H1 (cell line): ENCODE results near the gene KCNQ1. TPM values are rescaled to one million over a fixed set of nuclear protein-coding genes. Genes with fewer than 3 reads are reported as not detected.

Experiments
- CTCF ChIA-PET: fragments of 300-600 bp; sonication (Branson Sonifier 250); formaldehyde crosslinking; loops from one replicate; lab custom pipeline; 2021; ENCODE audit not compliant: partially characterized antibody; lab: Charles Lee
- POLR2A ChIA-PET: fragments of 300-600 bp; sonication (Branson Sonifier 250); formaldehyde crosslinking; loops from one replicate; lab custom pipeline; 2021; ENCODE audit warnings: inconsistent platforms; ENCODE audit not compliant: partially characterized antibody; lab: Charles Lee
- DNase-seq, 2 experiments: peaks; one replicate each; pipeline versions ENCODE4 v3.0.0 to v3.0.0-alpha.2; 2010 to 2022; ENCODE audit warnings: low spot score in 2 of 2, low read depth in 1 of 2, mixed read lengths in 1 of 2
- FAIRE-seq: peaks from 2 replicates; lab custom pipeline; 2011; peaks lifted over from hg19 to GRCh38; lab: Jason Lieb, UNC
- H2AFZ ChIP-seq: 2 replicates; pipeline ENCODE4 v1.8.1; 2012; ENCODE audit warnings: low read length, inconsistent platforms
- H2AK5ac ChIP-seq: 2 replicates; pipeline ENCODE4 v1.6.1; 2013; ENCODE audit warnings: low read depth, low read length
- H2BK120ac ChIP-seq: replicated peaks from 2 replicates; pipeline ENCODE3; 2013; ENCODE audit warnings: low read depth, low read length, inconsistent platforms
- H2BK12ac ChIP-seq: 2 replicates; pipeline ENCODE4 v1.6.1; 2013; ENCODE audit warnings: low read depth, low read length
- H2BK15ac ChIP-seq: 2 replicates; pipeline ENCODE4 v1.6.1; 2013; ENCODE audit warnings: low read length
- H2BK20ac ChIP-seq: 2 replicates; pipeline ENCODE4 v1.6.1; 2013; ENCODE audit warnings: low read length
- H2BK5ac ChIP-seq: 2 replicates; pipeline ENCODE4 v1.6.1; 2013; ENCODE audit warnings: low read depth, low read length
- H3K14ac ChIP-seq: 2 replicates; pipeline ENCODE4 v1.6.1; 2013; ENCODE audit warnings: inconsistent platforms; ENCODE audit not compliant: insufficient read length
- H3K18ac ChIP-seq: 2 replicates; pipeline ENCODE4 v1.6.1; 2013; ENCODE audit warnings: low read length; ENCODE audit errors: extremely low read depth
- H3K23ac ChIP-seq: 2 replicates; pipeline ENCODE4 v1.6.1; 2013; ENCODE audit warnings: inconsistent platforms; ENCODE audit not compliant: insufficient read length
- H3K23me2 ChIP-seq: 2 replicates; pipeline ENCODE4 v1.6.1; 2013; ENCODE audit warnings: low read depth, low read length
- H3K27ac ChIP-seq: 2 replicates; pipeline ENCODE4 v1.6.1; 2011; ENCODE audit warnings: low read depth, low read length, inconsistent platforms
- H3K27me3 ChIP-seq, 4 experiments: replicated peaks in 1 of 4; 1 replicate in 1 of 4; 2 replicates in 3 of 4; pipeline versions ENCODE4 v1.6.1 to v1.8.1; 2011 to 2013; ENCODE audit warnings: low read length in 3 of 4, mild to moderate bottlenecking in 3 of 4, inconsistent platforms in 2 of 4, mixed read lengths in 2 of 4, moderate library complexity in 1 of 4; ENCODE audit not compliant: control insufficient read depth in 3 of 4, insufficient read depth in 3 of 4; ENCODE audit errors: extremely low read depth in 1 of 4
- H3K36me3 ChIP-seq, 4 experiments: 2 replicates each; pipeline versions ENCODE4 v1.6.1 to v1.8.1; 2011 to 2013; ENCODE audit warnings: mild to moderate bottlenecking in 4 of 4, low read length in 3 of 4, moderate library complexity in 2 of 4, control low read depth in 1 of 4, inconsistent platforms in 1 of 4; ENCODE audit not compliant: insufficient read depth in 4 of 4, control insufficient read depth in 2 of 4
- H3K4ac ChIP-seq: replicated peaks from 2 replicates; pipeline ENCODE3; 2013; ENCODE audit warnings: low read length, low read depth, mixed read lengths, inconsistent platforms; ENCODE audit not compliant: insufficient read length
- H3K4me1 ChIP-seq, 4 experiments: replicated peaks in 1 of 4; 1 replicate in 1 of 4; 2 replicates in 3 of 4; pipeline versions ENCODE4 v1.6.1 to v1.8.1; 2011 to 2013; ENCODE audit warnings: low read length in 3 of 4, inconsistent platforms in 2 of 4, mixed read lengths in 1 of 4; ENCODE audit not compliant: insufficient read depth in 4 of 4, control insufficient read depth in 3 of 4
- H3K4me2 ChIP-seq, 2 experiments: 2 replicates each; pipeline versions ENCODE4 v1.6.1 to v1.8.1; 2011 to 2013; ENCODE audit warnings: low read depth in 2 of 2, low read length in 2 of 2, control low read depth in 1 of 2, inconsistent platforms in 1 of 2, mild to moderate bottlenecking in 1 of 2; ENCODE audit not compliant: insufficient read depth in 1 of 2
- H3K4me3 ChIP-seq, 4 experiments: fragments of 200-600, 300-600 bp in 1 of 4; sonication (generic), shearing (Covaris generic), sonication (Bioruptor Twin) in 1 of 4; 2 replicates each; pipeline versions ENCODE4 v1.5.1 to v1.8.1; 2011 to 2016; ENCODE audit warnings: low read length in 4 of 4, low read depth in 3 of 4, control low read depth in 2 of 4, inconsistent platforms in 2 of 4, mild to moderate bottlenecking in 2 of 4, mixed read lengths in 1 of 4, moderate library complexity in 1 of 4; ENCODE audit not compliant: insufficient read depth in 2 of 4; ENCODE audit errors: extremely low read depth in 1 of 4
- H3K56ac ChIP-seq: replicated peaks from 2 replicates; pipeline ENCODE3; 2013; ENCODE audit warnings: low read depth, mild to moderate bottlenecking, mixed read lengths, low read length, inconsistent platforms; ENCODE audit not compliant: insufficient read length
- H3K79me1 ChIP-seq: 2 replicates; pipeline ENCODE4 v1.6.1; 2013; ENCODE audit warnings: low read depth, low read length, control low read depth
- H3K79me2 ChIP-seq, 2 experiments: 2 replicates each; pipeline versions ENCODE4 v1.6.1 to v1.8.1; 2012 to 2013; ENCODE audit warnings: low read length in 2 of 2, mild to moderate bottlenecking in 2 of 2, inconsistent platforms in 1 of 2; ENCODE audit not compliant: insufficient read depth in 2 of 2, control insufficient read depth in 1 of 2
- H3K9ac ChIP-seq, 4 experiments: replicated peaks in 1 of 4; 1 replicate in 1 of 4; 2 replicates in 3 of 4; pipeline versions ENCODE4 v1.6.1 to v1.8.1; 2011 to 2013; ENCODE audit warnings: low read depth in 3 of 4, low read length in 3 of 4, control low read depth in 2 of 4, mild to moderate bottlenecking in 2 of 4, moderate library complexity in 2 of 4, inconsistent platforms in 1 of 4; ENCODE audit errors: extremely low read depth in 1 of 4
- H3K9me3 ChIP-seq, 2 experiments: 2 replicates each; pipeline versions ENCODE4 v1.6.1 to v1.8.1; 2012 to 2013; ENCODE audit warnings: mild to moderate bottlenecking in 2 of 2, moderate library complexity in 2 of 2, control low read depth in 1 of 2, inconsistent platforms in 1 of 2, low read depth in 1 of 2, low read length in 1 of 2, mixed read lengths in 1 of 2; ENCODE audit not compliant: insufficient read depth in 2 of 2
- H4K20me1 ChIP-seq, 2 experiments: replicated peaks in 1 of 2; 2 replicates each; pipeline versions ENCODE3 to v1.8.1; 2011 to 2013; ENCODE audit warnings: inconsistent platforms in 2 of 2, low read length in 2 of 2, mild to moderate bottlenecking in 1 of 2; ENCODE audit not compliant: insufficient read depth in 2 of 2, control insufficient read depth in 1 of 2
- H4K5ac ChIP-seq: 2 replicates; pipeline ENCODE4 v1.6.1; 2013; ENCODE audit warnings: low read length, low read depth, mixed read lengths, inconsistent platforms; ENCODE audit not compliant: insufficient read length
- H4K8ac ChIP-seq: 2 replicates; pipeline ENCODE4 v1.8.0; 2013; ENCODE audit warnings: mild to moderate bottlenecking, moderate library complexity, low read length, inconsistent platforms; ENCODE audit not compliant: insufficient read depth; ENCODE audit errors: extremely low read depth
- H4K91ac ChIP-seq: replicated peaks from 2 replicates; pipeline ENCODE3; 2013; ENCODE audit warnings: low read length, mixed read lengths, inconsistent platforms; ENCODE audit not compliant: insufficient read length
- ASH2L ChIP-seq: fragments of 200-600, 300-600 bp; sonication (generic); IDR thresholded peaks from one replicate; pipeline ENCODE4 v1.7.1; 2017; ENCODE audit warnings: low read length
- ATF2 ChIP-seq: IDR thresholded peaks from 2 replicates; pipeline ENCODE4 v1.6.1; 2012; ENCODE audit warnings: low read length, inconsistent platforms
- BCL11A ChIP-seq, 2 experiments: IDR thresholded peaks; one replicate each; pipeline ENCODE4 v1.6.1; 2011; ENCODE audit warnings: low read depth in 2 of 2, low read length in 2 of 2, mild to moderate bottlenecking in 2 of 2
- CTCF ChIP-seq, 3 experiments: IDR thresholded peaks; 1 replicate in 2 of 3; 2 replicates in 1 of 3; pipeline versions ENCODE4 v1.5.1 to v1.6.1; 2011; ENCODE audit warnings: low read length in 3 of 3, mild to moderate bottlenecking in 3 of 3, inconsistent platforms in 2 of 3, low read depth in 1 of 3, moderate library complexity in 1 of 3; ENCODE audit not compliant: insufficient read depth in 1 of 3; ENCODE audit errors: control extremely low read depth in 1 of 3
- MAX ChIP-seq: IDR thresholded peaks from 2 replicates; pipeline ENCODE4 v1.6.1; 2012; ENCODE audit warnings: inconsistent platforms
- SAP30 ChIP-seq: fragments of 300-600 bp; sonication (generic); IDR thresholded peaks from 2 replicates; pipeline ENCODE4 v1.7.1; 2012; ENCODE audit warnings: low read length, moderate library complexity, mild to moderate bottlenecking, inconsistent platforms; ENCODE audit not compliant: insufficient read depth, insufficient replicate concordance
- SP1 ChIP-seq: IDR thresholded peaks from 2 replicates; pipeline ENCODE4 v1.6.1; 2011; ENCODE audit warnings: low read depth, low read length
- TCF12 ChIP-seq: IDR thresholded peaks from 2 replicates; pipeline ENCODE4 v1.6.1; 2011; ENCODE audit warnings: low read depth, mild to moderate bottlenecking, low read length
- WGBS, 2 experiments: shearing (Covaris generic) in 1 of 2; methylation state at CpG; one replicate each; pipeline versions ENCODE4 v1.1.6 to v1.1.7; 2013 to 2015; ENCODE audit warnings: low lambda C conversion rate in 2 of 2, mixed read lengths in 2 of 2, inconsistent platforms in 1 of 2, low coverage in 1 of 2, missing lambda C conversion rate in 1 of 2; ENCODE audit not compliant: insufficient replicate concordance in 2 of 2, insufficient coverage in 1 of 2, insufficient read length in 1 of 2; ENCODE audit errors: extremely low coverage in 1 of 2, missing lambda C conversion rate in 1 of 2; 5-methylcytosine and 5-hydroxymethylcytosine counted together
- polyA plus RNA-seq, 7 experiments: library from polyadenylated mRNA; depleted of rRNA in 3 of 7; stranded (reverse) in 5 of 7; unstranded in 2 of 7; fragments of >200 nt in 5 of 7; fragments of 200-250 nt in 2 of 7; gene quantifications; 1 replicate in 5 of 7; 2 replicates in 1 of 7; 4 replicates in 1 of 7; pipeline versions ENCODE4 v1.2.1 to v1.2.3, GENCODE V29; 2011 to 2013; ENCODE audit warnings: missing spikeins in 2 of 7, mixed read lengths in 2 of 7
- total RNA-seq: library from RNA; stranded (reverse); fragmentation: NEBNext Ultra II Directional; extraction: Animal tissue kit (Norgen Biotek cat#: 25700); gene quantifications from 2 replicates; pipeline ENCODE4 v1.2.1, GENCODE V29; 2021

KCNQ1 gene
- total and polyA plus RNA-seq, 2 of the 8 experiments (the other 6 are each of a cell fraction or from before 2014, with no cell fraction given), result 1.9 to 2.0 TPM

GRCh38 chr11:2839395-2839943, 394.7 kb downstream of the KCNQ1 start:
- CTCF ChIA-PET, result interaction anchor here (1.2 to 1.4 kb wide), 2 partner anchors 48 to 64 kb away, joined by 3 to 4 read pairs; no protein-coding TSS in a partner anchor
- Histone ChIP-seq H3K9me3 (no peaks in the 10 kb centered on the region), H4K91ac (no peak overlapping the region), H3K4me2 (no peak overlapping the region), H3K4ac (no peak overlapping the region), H3K56ac (no peak overlapping the region), H2AK5ac (no peak overlapping the region), H2BK120ac (no peak overlapping the region), H3K27ac (no peak overlapping the region), H4K5ac (no peak overlapping the region), H2BK5ac (no peak overlapping the region), H2AFZ (no peak overlapping the region), H3K79me1 (no peaks in the 10 kb centered on the region), H2BK15ac (no peak overlapping the region), H3K4me1 (peaks cover 0 to 21% (median 13%) of the 10 kb centered on the region in 4 experiments; a peak in 6 of 7 replicates), H4K8ac (no peak overlapping the region), H3K36me3 (no peaks in the 10 kb centered on the region), H2BK20ac (no peak overlapping the region), H2BK12ac (peak overlapping the region; percentile 87; the same call in 1 of the 2 replicates), H4K20me1 (no peaks in the 10 kb centered on the region), H3K18ac (no peak overlapping the region; the same call in 1 of the 2 replicates), H3K9ac (no peak overlapping the region), H3K23me2 (no peaks in the 10 kb centered on the region), H3K23ac (no peak overlapping the region), H3K4me3 (no peak overlapping the region), H3K14ac (no peak overlapping the region), H3K79me2 (no peaks in the 10 kb centered on the region), H3K27me3 (peaks cover 0 to 11% (median 5%) of the 10 kb centered on the region in 4 experiments; a peak in 3 of 7 replicates)
- 88% methylated on average over 22 of the region's 23 CpGs; no CpG with 5 or more reads in 1 of the 2 experiments for WGBS, 2 experiments
- POLR2A ChIA-PET, result no interaction called here
- DNase-seq (no peak), FAIRE-seq (no peak)
- no peak for TF ChIP-seq SAP30
- TF ChIP-seq ASH2L, result no peak
- TF ChIP-seq BCL11A (IDR thresholded peaks at IDR 0.05; ENCODE audit: low read depth in 2 of 2, low read length in 2 of 2), result no peak
- no peak for TF ChIP-seq ATF2
- no peak for TF ChIP-seq CTCF (IDR thresholded peaks at IDR 0.05; ENCODE audit: control extremely low read depth in 1 of 3, insufficient read depth in 1 of 3, low read depth in 1 of 3, low read length in 3 of 3)
- no peak for TF ChIP-seq SP1
- no peak for TF ChIP-seq TCF12
- TF ChIP-seq MAX, result no peak
